Activated naive CD8-positive, alpha-beta T cell treated with anti-CD3 and anti-CD28 coated beads, Interleukin-2, amount 50 U/mL, for 16 hours (primary cell): ENCODE results near the gene MAP4.
"Not testable (repeated sequence)": the region's sequence is repeated elsewhere in the genome, so short reads cannot be mapped to it uniquely, and the experiment has no call there.

Experiments used
- DNase-seq: peaks from one replicate; pipeline ENCODE4 v3.0.0-alpha.2; 2020; ENCODE audit warnings: low read depth, low spot score

The MAP4 gene

DNA sequence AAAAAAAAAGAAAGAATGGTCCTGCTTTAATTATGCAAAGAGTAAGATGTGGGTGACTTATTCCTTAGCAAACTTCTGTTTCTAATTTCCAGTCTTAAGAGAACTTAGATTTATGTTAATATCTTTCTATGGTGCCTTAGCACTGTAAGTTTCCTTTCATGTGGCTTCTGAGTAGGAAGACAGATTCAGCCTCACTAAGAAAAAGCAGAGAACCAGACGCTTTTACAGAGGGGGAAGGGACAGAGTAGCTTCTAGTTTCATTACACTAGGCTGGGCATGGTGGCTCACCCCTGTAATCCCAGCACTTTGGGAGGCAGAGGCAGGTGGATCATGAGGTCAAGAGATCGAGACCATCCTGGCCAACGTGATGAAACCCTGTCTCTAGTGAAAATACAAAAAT, 118.3 kb downstream of the MAP4 start:
- DNase-seq, result no peak

DNA sequence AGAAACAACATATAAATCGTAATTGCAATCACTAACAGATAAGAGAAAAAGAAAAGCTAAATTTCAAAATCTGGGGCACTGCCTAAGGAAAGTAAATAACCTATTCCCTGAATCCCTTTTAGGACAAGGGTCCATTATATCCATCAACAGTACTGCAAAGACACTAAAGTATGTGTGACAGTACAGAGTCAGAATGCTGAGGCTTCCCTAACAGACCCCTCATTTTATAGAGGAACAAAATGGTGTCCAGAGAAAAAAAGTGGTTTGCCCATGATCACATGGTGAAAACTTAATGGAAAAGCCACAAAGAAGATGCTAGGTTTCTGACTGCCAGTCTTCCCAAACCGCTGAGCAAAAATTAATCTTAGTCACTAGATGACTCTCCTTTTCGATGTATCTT, 119.5 kb downstream of the MAP4 start:
- DNase-seq, result no peak

GRCh38 chr3:47895241-47895640, 121.0 kb downstream of the MAP4 start:
- DNase-seq, result no peak

- DNase-seq, result no peak
Measured at GRCh38 chr3:47892286-47893040, 123.8 kb downstream of the MAP4 start.

DNA sequence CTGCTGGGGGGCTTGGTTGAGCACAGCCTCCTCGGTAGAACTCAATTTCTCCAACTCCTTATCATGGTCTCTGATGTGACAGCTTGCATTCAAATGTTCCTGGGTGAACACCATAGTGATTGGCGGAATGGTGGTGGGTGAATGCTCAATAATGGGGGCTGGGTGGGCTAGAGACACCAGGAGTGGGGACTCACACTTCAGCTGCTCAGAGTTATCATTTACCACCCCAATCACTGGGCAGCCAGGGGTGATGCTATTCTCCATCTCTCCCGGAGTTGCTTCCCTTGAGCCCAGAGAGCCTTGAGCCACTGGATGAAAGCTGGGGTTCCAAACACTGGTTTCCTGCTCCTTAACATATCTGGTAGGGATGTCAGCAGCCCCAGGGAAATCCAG, 124.6 kb downstream of the MAP4 start:
- no peak for DNase-seq

DNA sequence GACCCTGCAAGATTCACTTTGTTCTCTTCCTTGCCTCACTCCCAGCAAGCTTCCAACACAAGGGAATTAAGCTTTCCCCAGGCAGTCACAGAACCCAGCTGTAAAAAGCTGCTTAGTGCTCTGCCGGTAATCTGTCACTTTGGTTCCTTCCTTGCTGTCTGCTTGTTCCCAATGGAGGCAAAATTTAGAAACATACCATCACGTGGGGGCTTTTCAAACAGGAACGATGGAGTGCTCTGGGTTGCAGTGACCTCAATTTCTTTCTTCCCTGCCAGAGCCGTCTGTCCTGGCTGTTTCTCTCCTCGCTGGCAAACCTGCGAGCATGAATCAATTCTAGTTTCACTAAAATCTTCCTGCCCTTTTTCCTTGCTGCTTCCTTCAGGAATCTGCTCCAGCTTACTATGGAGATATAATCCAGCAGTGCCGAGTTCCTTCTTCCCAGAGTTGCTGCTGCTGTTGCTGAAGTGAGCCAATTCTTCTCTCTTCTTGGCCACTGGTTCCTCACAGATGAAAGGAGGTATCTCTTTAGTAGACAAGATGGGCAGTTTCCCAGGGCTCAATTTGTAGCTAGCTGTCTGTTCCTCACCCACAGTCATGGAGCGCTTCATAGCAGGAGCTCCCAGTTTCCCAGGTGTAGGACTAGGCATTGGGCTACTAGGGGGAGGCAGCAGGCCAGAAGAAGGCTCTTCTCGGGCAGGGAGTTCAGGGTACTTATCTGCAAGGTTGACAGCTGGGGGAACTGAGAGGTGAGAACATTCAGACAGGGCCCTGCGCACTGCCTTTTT, 125.2 kb downstream of the MAP4 start:
- DNase-seq, result no peak

- DNase-seq, result no peak
Measured at GRCh38 chr3:47890126-47890827, 125.9 kb downstream of the MAP4 start.

GRCh38 chr3:47888986-47889757, 127.0 kb downstream of the MAP4 start:
- no peak for DNase-seq

- not testable (repeated sequence) for DNase-seq
Measured at GRCh38 chr3:47887991-47888390, 128.2 kb downstream of the MAP4 start.

DNA sequence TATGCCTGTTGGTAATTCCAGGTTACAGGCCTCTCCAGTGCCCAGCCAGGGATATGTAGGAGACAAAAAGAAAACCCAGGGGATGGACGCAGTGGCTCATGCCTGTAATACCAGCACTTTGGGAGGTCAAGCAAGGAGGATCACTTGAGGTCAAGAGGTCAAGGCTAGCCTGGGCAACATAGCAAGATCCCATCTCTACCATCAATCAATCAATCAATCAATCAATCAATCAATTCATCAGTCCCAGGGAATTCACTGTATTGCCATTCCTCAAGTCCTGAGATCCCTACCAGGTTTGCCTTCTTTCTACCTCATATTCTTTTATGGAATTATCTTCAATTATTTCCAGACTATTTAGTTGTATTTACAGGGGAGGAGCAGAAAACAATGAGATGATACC, 131.0 kb downstream of the MAP4 start:
- no peak for DNase-seq

DNA sequence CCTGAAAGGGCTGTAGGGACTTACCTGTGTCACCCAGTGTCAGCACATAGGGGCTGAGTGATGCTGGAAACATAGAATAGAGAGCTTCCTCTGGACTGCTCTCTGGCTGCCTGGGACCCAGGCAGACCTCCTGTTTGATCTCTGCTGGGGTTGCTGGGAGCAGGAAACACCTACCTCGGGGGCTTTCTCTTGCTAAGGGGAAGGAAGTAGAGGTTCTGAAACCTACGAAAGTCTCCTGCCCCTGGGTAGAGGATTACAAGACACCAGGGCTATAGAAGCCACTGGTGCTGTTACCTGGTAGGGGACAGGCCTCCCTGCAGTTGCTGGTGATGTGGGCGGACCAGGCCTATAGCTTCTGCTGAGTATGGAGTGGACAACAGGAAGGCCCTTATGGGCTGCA, 131.6 kb downstream of the MAP4 start:
- no peak for DNase-seq

- no peak for DNase-seq
Measured at GRCh38 chr3:47882338-47882737, 133.9 kb downstream of the MAP4 start.

- DNase-seq, result no peak
Measured at GRCh38 chr3:47877719-47878118, 138.5 kb downstream of the MAP4 start.

- DNase-seq, result no peak
Measured at GRCh38 chr3:47877290-47877689, 138.9 kb downstream of the MAP4 start.

DNA sequence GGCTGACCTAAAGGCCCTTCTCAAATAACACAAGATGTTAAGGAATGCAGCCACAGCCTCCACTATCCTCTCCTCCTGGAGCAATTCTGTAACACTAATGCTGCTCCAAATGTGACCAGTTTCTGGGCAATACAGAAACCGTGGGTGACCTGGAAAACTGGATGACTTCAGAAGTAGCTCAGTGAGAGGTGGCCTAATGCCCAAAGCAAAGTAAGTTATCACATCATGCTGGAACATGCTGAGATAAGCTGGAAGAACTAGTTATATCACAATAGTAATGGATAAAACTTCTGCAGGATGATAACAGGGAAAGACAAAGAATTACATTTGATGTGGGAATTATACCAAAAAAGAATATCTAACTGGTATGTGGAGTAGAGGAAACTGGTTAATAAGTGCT, 141.3 kb downstream of the MAP4 start:
- no peak for DNase-seq

DNA sequence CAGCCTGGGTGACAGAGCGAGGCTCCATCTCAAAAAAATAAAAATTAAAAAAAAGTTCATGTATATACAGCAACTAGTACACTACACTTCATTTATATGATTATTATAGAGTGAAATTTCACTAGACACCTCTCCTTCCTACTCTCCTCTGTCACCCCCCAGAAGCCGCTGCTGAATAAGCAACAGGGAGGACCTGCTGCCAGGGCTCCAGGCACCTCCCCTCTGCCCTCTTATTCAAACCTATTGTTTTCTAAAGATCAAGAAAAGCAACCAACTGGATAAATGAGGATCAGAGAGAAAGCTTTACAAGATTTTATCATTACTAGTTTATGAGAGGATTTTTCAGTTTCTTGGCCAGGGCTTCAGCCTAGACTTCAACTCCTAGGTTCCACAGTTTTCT, 141.8 kb downstream of the MAP4 start:
- no peak for DNase-seq

GRCh38 chr3:47872916-47873315, 143.3 kb downstream of the MAP4 start:
- DNase-seq, result no peak

GRCh38 chr3:47871389-47871788, 144.8 kb downstream of the MAP4 start:
- no peak for DNase-seq

DNA sequence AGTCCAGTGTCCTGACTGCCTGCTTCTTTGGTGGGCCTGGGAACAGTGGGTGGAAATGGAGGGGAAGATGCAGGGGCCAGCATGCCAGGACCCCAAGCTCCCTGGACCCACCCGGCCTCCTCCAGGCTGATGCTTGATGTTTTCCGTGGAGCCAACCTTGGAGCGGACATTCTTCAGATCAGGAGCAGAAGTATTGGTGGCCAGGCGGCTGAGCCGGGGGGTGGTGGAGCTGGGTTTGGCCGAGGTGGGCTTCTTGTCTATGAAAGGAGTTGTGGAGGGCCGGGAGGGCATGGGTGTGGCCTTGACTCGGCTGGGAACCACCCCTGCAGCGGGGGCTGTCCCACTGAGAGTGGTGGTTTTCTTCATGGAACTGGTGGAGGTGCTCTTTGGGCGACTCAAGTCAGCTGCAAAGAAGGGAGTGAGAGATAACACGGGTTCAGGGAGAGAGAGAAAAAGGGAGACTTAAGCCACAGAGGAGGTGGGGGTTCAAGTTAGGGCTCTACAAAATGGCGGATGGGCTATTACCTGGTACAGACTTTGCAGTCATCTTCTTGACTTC, 145.4 kb downstream of the MAP4 start:
- DNase-seq, result no peak

DNA sequence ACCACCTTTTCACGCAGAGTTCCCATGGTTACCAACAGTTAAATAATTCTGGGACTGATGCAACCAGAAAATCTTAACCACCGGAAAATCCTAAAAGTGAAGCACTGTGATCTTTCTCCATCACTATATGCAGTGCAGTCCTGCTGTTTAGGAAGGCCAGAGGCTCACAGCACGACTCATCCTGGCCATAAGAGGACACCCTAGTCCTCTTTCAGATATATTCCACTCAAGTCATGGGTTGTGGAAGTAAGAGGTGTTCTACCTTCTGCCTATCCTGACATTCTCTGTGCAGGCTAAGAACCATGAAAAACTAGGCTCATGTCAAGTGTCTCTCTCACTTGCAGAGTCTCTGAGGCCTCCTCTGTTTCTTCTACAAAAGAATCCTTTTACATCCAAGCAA, 146.1 kb downstream of the MAP4 start:
- DNase-seq, result no peak

DNA sequence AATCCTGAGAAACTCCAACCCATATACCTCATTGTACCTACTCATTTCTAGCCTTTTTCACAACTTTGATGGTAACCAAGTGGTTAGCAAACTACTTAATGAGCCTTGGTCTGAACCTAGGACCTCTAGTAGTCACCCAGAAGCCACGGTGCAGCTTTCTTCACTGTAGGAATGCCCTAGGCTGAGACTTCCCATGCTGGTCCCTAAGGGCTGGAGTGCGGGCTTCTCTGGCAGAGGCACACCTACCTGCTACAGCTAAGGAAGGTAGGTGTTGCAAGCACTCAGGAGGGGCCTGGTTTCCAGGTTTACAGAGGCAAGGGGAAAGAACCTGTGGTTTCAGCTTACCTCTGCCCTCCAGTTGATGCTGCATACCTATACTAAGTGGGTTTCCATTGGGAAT, 147.9 kb downstream of the MAP4 start:
- no peak for DNase-seq
